A549 (cell line): ENCODE results near the gene SHC2.

Source experiments
- CBX8 ChIP-seq: fragments of 200-600 bp; sonication (generic); IDR thresholded peaks from 2 replicates; pipeline ENCODE4 v1.6.1; 2016
- CTCF ChIP-seq: fragments of >200 bp; sonication (Bioruptor Twin); formaldehyde crosslinking; IDR thresholded peaks from 3 replicates; pipeline ENCODE4 v1.5.1; 2016
- FOSL2 ChIP-seq, 2 experiments: fragments of 450-650 bp in 1 of 2; fragments of >200 bp in 1 of 2; sonication (Bioruptor Twin) in 1 of 2; formaldehyde crosslinking; IDR thresholded peaks; 2 replicates each; pipeline versions ENCODE4 v1.5.0 to v1.6.1; 2016 to 2020; ENCODE audit warnings: mild to moderate bottlenecking in 1 of 2, moderate library complexity in 1 of 2
- FOXS1 ChIP-seq: fragments of 250-450 bp; sonication (Bioruptor Pico); IDR thresholded peaks from 2 replicates; pipeline ENCODE4 v1.5.0; 2020; ENCODE audit warnings: mild to moderate bottlenecking, moderate library complexity
- POLR2A ChIP-seq: IDR thresholded peaks from 2 replicates; pipeline ENCODE4 v1.6.1; 2012; ENCODE audit warnings: mild to moderate bottlenecking, low read length
- RCOR1 ChIP-seq: fragments of 150-350 bp; IDR thresholded peaks from 2 replicates; pipeline ENCODE4 v1.6.1; 2014; ENCODE audit warnings: antibody characterized with exemption, low read length, low read depth
- RFX5 ChIP-seq: fragments of 450-650 bp; IDR thresholded peaks from 2 replicates; pipeline ENCODE4 v1.7.1; 2014; ENCODE audit warnings: antibody characterized with exemption, mild to moderate bottlenecking, moderate library complexity
- RNF2 ChIP-seq: fragments of 200-600 bp; sonication (generic); IDR thresholded peaks from 2 replicates; pipeline ENCODE4 v1.6.1; 2016; ENCODE audit warnings: low read depth, mild to moderate bottlenecking, antibody characterized with exemption, moderate library complexity, borderline replicate concordance
- SREBF2 ChIP-seq: fragments of 450-650 bp; IDR thresholded peaks from 2 replicates; pipeline ENCODE4 v1.6.1; 2014; ENCODE audit warnings: mild to moderate bottlenecking, moderate library complexity
- ZFP36 ChIP-seq: fragments of 450-650 bp; IDR thresholded peaks from 2 replicates; pipeline ENCODE4 v1.6.1; 2014; ENCODE audit warnings: borderline replicate concordance; ENCODE audit not compliant: partially characterized antibody

GRCh38 chr19:498977-499623, 38.3 kb upstream of the SHC2 start:
- TF ChIP-seq SREBF2 (no peak), CTCF (no peak), POLR2A (no peak), RNF2 (no peak), FOSL2 (IDR thresholded peaks at IDR 0.05) (no peak), FOSL2 (CRISPR knock-in tag; IDR thresholded peaks at IDR 0.05) (no peak), FOXS1 (no peak), RFX5 (no peak), RCOR1 (no peak), CBX8 (no peak), ZFP36 (peak; percentile 38)
